GM12878 (cell line): ENCODE results near the gene KRT7. TPM values are rescaled to one million over a fixed set of nuclear protein-coding genes. Genes with fewer than 3 reads are reported as not detected.

Experiments
- ATAC-seq: fragments of 200-7000 bp; cut with Tn5 transposase; 3 replicates; pipeline ENCODE4 v1.9.1; 2020; ENCODE audit warnings: mild to moderate bottlenecking, moderate library complexity
- BruUV-seq: library from RNA; stranded (reverse); fragments of 400-500 nt; replicated peaks from 2 replicates; lab custom pipeline; 2021; lab: Mats Ljungman, UMichigan
- CTCF ChIA-PET: fragments of 300-600 bp; sonication (Branson Sonifier 250); formaldehyde crosslinking; extraction: SDS; loops from one replicate; lab custom pipeline; 2021; ENCODE audit warnings: inconsistent platforms; lab: Yijun Ruan, JAX
- POLR2A ChIA-PET: fragments of 350-600 bp; formaldehyde crosslinking; extraction: SDS; loops from one replicate; lab custom pipeline; 2021; ENCODE audit warnings: inconsistent platforms; lab: Charles Lee
- RAD21 ChIA-PET: fragments of 300-600 bp; sonication (Branson Sonifier 250); formaldehyde crosslinking; loops from one replicate; lab custom pipeline; 2023; ENCODE audit warnings: antibody characterized with exemption; ENCODE audit not compliant: unreplicated experiment; lab: Charles Lee
- SMC1A ChIA-PET: fragments of 300-600 bp; sonication (Branson Sonifier 250); formaldehyde crosslinking; loops from one replicate; lab custom pipeline; 2023; ENCODE audit not compliant: unreplicated experiment, uncharacterized antibody; lab: Charles Lee
- DNase-seq: peaks from one replicate; pipeline ENCODE4 v3.0.0-alpha.2; 2011; ENCODE audit warnings: low read depth, low spot score
- FAIRE-seq: peaks from 3 replicates; lab custom pipeline; 2011; peaks lifted over from hg19 to GRCh38; lab: Jason Lieb, UNC
- H2AFZ ChIP-seq: 2 replicates; pipeline ENCODE4 v1.6.0; 2011; ENCODE audit warnings: low read depth, low read length, control low read depth; ENCODE audit not compliant: control insufficient read depth
- H3K27ac ChIP-seq: 2 replicates; pipeline ENCODE4 v1.5.1; 2011; ENCODE audit warnings: control low read depth; ENCODE audit not compliant: control insufficient read depth, insufficient read depth
- H3K27me3 ChIP-seq, 2 experiments: replicated peaks in 1 of 2; 2 replicates each; pipeline versions ENCODE4 v1.6.0 to v1.6.1; 2011; ENCODE audit warnings: low read length in 1 of 2; ENCODE audit not compliant: control insufficient read depth in 2 of 2, insufficient read depth in 2 of 2
- H3K36me3 ChIP-seq, 2 experiments: 2 replicates each; pipeline ENCODE4 v1.5.1; 2011; ENCODE audit warnings: low read length in 1 of 2; ENCODE audit not compliant: control insufficient read depth in 2 of 2, insufficient read depth in 2 of 2
- H3K4me1 ChIP-seq: 2 replicates; pipeline ENCODE4 v1.6.1; 2011; ENCODE audit warnings: mild to moderate bottlenecking, low read length, moderate library complexity, mixed read lengths; ENCODE audit not compliant: control insufficient read depth, insufficient read depth
- H3K4me2 ChIP-seq: 2 replicates; pipeline ENCODE4 v1.6.0; 2011; ENCODE audit warnings: control low read depth; ENCODE audit not compliant: control insufficient read depth, insufficient read depth
- H3K4me3 ChIP-seq: fragments of 200-600 bp; sonication (generic); 2 replicates; pipeline ENCODE4 v1.5.1; 2016
- H3K79me2 ChIP-seq: 2 replicates; pipeline ENCODE4 v1.6.0; 2011; ENCODE audit warnings: low read length; ENCODE audit not compliant: control insufficient read depth, insufficient read depth
- H3K9ac ChIP-seq: 2 replicates; pipeline ENCODE4 v1.8.0; 2011; ENCODE audit warnings: low read length, control low read depth, mixed read lengths; ENCODE audit not compliant: control insufficient read depth, insufficient read depth
- H3K9me3 ChIP-seq: replicated peaks from 3 replicates; pipeline ENCODE4 v1.5.1; 2011; ENCODE audit warnings: mild to moderate bottlenecking, low read length; ENCODE audit not compliant: control insufficient read depth, insufficient read depth
- H4K20me1 ChIP-seq: 2 replicates; pipeline ENCODE4 v1.6.0; 2011; ENCODE audit not compliant: control insufficient read depth, insufficient read depth
- CEBPB ChIP-seq, 2 experiments: fragments of 150-350 bp in 1 of 2; IDR thresholded peaks; 2 replicates each; pipeline ENCODE4 v1.6.1; 2012 to 2014; ENCODE audit warnings: low read depth in 2 of 2, low read length in 2 of 2, borderline replicate concordance in 1 of 2, inconsistent platforms in 1 of 2
- FOXK2 ChIP-seq: fragments of 450-650 bp; IDR thresholded peaks from 2 replicates; pipeline ENCODE4 v1.6.1; 2017; ENCODE audit warnings: mild to moderate bottlenecking, moderate library complexity
- HSF1 ChIP-seq: fragments of 150-350 bp; IDR thresholded peaks from 2 replicates; pipeline ENCODE4 v1.6.1; 2014; ENCODE audit warnings: mild to moderate bottlenecking, low read depth, low read length
- MTA2 ChIP-seq: fragments of 450-650 bp; IDR thresholded peaks from 2 replicates; pipeline ENCODE4 v1.6.1; 2016; ENCODE audit warnings: low read depth, mild to moderate bottlenecking, moderate library complexity
- NRF1 ChIP-seq: conservative IDR thresholded peaks from 2 replicates; pipeline ENCODE4 v1.6.1; 2011; ENCODE audit warnings: mild to moderate bottlenecking, low read depth, low read length, improper control_type of control experiment
- POLR2A ChIP-seq: IDR thresholded peaks from 2 replicates; pipeline ENCODE4 v1.6.1; 2011; ENCODE audit warnings: low read depth, mild to moderate bottlenecking, low read length
- POLR2AphosphoS2 ChIP-seq: IDR thresholded peaks from 2 replicates; pipeline ENCODE4 v1.6.1; 2011; ENCODE audit warnings: low read depth, mild to moderate bottlenecking, low read length, improper control_type of control experiment, moderate library complexity
- POLR2AphosphoS5 ChIP-seq: IDR thresholded peaks from 2 replicates; pipeline ENCODE4 v1.6.1; 2011; ENCODE audit warnings: mild to moderate bottlenecking, low read length, inconsistent platforms
- PRDM15 ChIP-seq: fragments of 450-650 bp; formaldehyde crosslinking; IDR thresholded peaks from 2 replicates; pipeline ENCODE4 v1.4.0; 2020; ENCODE audit warnings: mild to moderate bottlenecking, moderate library complexity
- TCF12 ChIP-seq: IDR thresholded peaks from 2 replicates; pipeline ENCODE4 v1.6.1; 2011; ENCODE audit warnings: low read depth, mild to moderate bottlenecking, low read length
- TCF7 ChIP-seq: IDR thresholded peaks from 2 replicates; pipeline ENCODE4 v1.6.1; 2014; ENCODE audit warnings: antibody characterized with exemption, borderline replicate concordance
- ZNF217 ChIP-seq: fragments of 450-650 bp; IDR thresholded peaks from 2 replicates; pipeline ENCODE4 v1.6.1; 2017; ENCODE audit warnings: antibody characterized with exemption, mild to moderate bottlenecking
- ZNF622 ChIP-seq: fragments of 450-650 bp; IDR thresholded peaks from 2 replicates; pipeline ENCODE4 v1.6.1; 2017; ENCODE audit warnings: mild to moderate bottlenecking, inconsistent platforms
- WGBS: methylation state at CpG from one replicate; pipeline ENCODE4 v1.1.6; 2016; ENCODE audit warnings: low lambda C conversion rate; ENCODE audit not compliant: insufficient replicate concordance, insufficient coverage; ENCODE audit errors: missing lambda C conversion rate; 5-methylcytosine and 5-hydroxymethylcytosine counted together
- in situ Hi-C: fragments of 300-500 bp; cut with MboI; formaldehyde crosslinking; loops from 9 replicates; pipeline ENCODE4 v1.14.3; 2018; ENCODE audit warnings: mixed read lengths
- intact Hi-C: fragments of 100-400 bp; cut with micrococcal nuclease; formaldehyde crosslinking; loops from one replicate; pipeline ENCODE4 v1.14.2; 2022; ENCODE audit not compliant: unreplicated experiment
- polyA plus RNA-seq, 11 experiments: library from polyadenylated mRNA; depleted of rRNA in 4 of 11; unstranded in 6 of 11; stranded (reverse) in 5 of 11; fragments of >200 nt; fragmentation: Nextera tagmentation in 4 of 11; fragmentation: Illumina TruSeq in 1 of 11; extraction: Ambion mirVana in 4 of 11; extraction: Trizol in 1 of 11; gene quantifications; 1 replicate in 1 of 11; 2 replicates in 10 of 11; pipeline versions ENCODE4 v1.2.1 to v1.2.3, GENCODE V29; 2011 to 2016; ENCODE audit warnings: inconsistent platforms in 2 of 11, missing spikeins in 2 of 11, low read depth in 1 of 11
- total RNA-seq, 4 experiments: library from RNA; depleted of rRNA in 3 of 4; stranded (reverse); fragments of >200 nt in 3 of 4; fragmentation: Illumina TruSeq in 1 of 4; extraction: Trizol in 1 of 4; gene quantifications; 2 replicates each; pipeline versions ENCODE4 v1.2.1 to v1.2.3, GENCODE V29; 2013 to 2021
- TF ChIP-seq, protein P1 (sequence below): fragments of 450-650 bp; IDR thresholded peaks from 2 replicates; pipeline ENCODE4 v1.6.1; 2014; ENCODE audit warnings: mild to moderate bottlenecking
- TF ChIP-seq, protein P2 (sequence below): IDR thresholded peaks from 2 replicates; pipeline ENCODE4 v1.6.1; 2012; ENCODE audit warnings: low read depth, low read length, improper control_type of control experiment
- TF ChIP-seq, protein P3 (sequence below): fragments of 450-650 bp; IDR thresholded peaks from 2 replicates; pipeline ENCODE4 v1.6.1; 2017; ENCODE audit warnings: antibody characterized with exemption, mild to moderate bottlenecking, moderate library complexity

KRT7 gene
- total and polyA plus RNA-seq, 10 of the 15 experiments (the other 5 are each of a cell fraction or from before 2014, with no cell fraction given), result 0.90 to 18.7 (median 4.8) TPM

DNA sequence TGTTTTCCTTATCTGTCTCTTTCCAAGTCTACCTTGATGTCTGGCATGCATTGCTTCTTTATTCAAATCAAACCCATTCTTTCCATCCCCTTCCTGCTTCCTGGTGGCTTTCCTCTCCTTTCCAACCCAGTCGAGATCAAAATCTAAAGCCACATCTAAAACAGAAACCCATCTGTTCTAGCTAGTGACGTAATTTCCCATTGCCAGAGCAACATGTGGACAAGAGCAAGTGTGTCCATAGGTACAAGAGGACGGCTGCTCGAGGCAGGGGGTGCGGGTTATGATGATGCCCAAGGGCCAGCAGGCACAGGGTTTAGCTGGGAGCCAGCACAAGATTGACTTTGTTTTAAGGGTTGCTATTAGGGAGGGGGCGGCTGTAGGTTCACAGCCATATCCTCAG lies 48.2 kb upstream of the KRT7 start:
- H3K79me2 ChIP-seq, result no peaks in the 10 kb centered on the region
- ChIA-PET SMC1A (no interaction called here), RAD21 (no interaction called here), CTCF (no interaction called here), POLR2A (no interaction called here)
- no peaks in the 10 kb centered on the region for H3K9me3 ChIP-seq
- H3K36me3 ChIP-seq, result no peaks in the 10 kb centered on the region
- H3K27me3 ChIP-seq, result no peaks in the 10 kb centered on the region; a peak in 1 of 4 replicates
- no TSS peak for BruUV-seq
- H4K20me1 ChIP-seq, result no peaks in the 10 kb centered on the region
- no peak for FAIRE-seq
- no peak for ATAC-seq
- H3K4me1 ChIP-seq, result no peaks in the 10 kb centered on the region
- no peak overlapping the region for H3K27ac ChIP-seq
- H3K4me3 ChIP-seq, result no peak overlapping the region
- WGBS, result 24% methylated on average over 6 of the region's 6 CpGs
- in situ Hi-C loops (no loop called here), intact Hi-C loops (no loop called here)
- H2AFZ ChIP-seq, result no peak overlapping the region
- no peak overlapping the region for H3K4me2 ChIP-seq
- no peak for DNase-seq
- H3K9ac ChIP-seq, result no peak overlapping the region
- TF ChIP-seq TCF7, result no peak
- no peak for TF ChIP-seq FOXK2
- no peak for TF ChIP-seq POLR2AphosphoS2
- TF ChIP-seq ZNF622, result no peak
- TF ChIP-seq, protein P1, sequence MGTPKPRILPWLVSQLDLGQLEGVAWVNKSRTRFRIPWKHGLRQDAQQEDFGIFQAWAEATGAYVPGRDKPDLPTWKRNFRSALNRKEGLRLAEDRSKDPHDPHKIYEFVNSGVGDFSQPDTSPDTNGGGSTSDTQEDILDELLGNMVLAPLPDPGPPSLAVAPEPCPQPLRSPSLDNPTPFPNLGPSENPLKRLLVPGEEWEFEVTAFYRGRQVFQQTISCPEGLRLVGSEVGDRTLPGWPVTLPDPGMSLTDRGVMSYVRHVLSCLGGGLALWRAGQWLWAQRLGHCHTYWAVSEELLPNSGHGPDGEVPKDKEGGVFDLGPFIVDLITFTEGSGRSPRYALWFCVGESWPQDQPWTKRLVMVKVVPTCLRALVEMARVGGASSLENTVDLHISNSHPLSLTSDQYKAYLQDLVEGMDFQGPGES, result no peak
- no peak for TF ChIP-seq MTA2
- no peak for TF ChIP-seq POLR2A
- no peak for TF ChIP-seq NRF1
- TF ChIP-seq ZNF217, result no peak
- no peak for TF ChIP-seq CEBPB (IDR thresholded peaks at IDR 0.05; ENCODE audit: borderline replicate concordance in 1 of 2, low read depth in 2 of 2, low read length in 2 of 2)
- TF ChIP-seq POLR2AphosphoS5, result no peak
- TF ChIP-seq HSF1, result no peak
- TF ChIP-seq, protein P2, sequence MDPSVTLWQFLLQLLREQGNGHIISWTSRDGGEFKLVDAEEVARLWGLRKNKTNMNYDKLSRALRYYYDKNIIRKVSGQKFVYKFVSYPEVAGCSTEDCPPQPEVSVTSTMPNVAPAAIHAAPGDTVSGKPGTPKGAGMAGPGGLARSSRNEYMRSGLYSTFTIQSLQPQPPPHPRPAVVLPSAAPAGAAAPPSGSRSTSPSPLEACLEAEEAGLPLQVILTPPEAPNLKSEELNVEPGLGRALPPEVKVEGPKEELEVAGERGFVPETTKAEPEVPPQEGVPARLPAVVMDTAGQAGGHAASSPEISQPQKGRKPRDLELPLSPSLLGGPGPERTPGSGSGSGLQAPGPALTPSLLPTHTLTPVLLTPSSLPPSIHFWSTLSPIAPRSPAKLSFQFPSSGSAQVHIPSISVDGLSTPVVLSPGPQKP, result no peak
- TF ChIP-seq TCF12, result no peak
- TF ChIP-seq, protein P3, sequence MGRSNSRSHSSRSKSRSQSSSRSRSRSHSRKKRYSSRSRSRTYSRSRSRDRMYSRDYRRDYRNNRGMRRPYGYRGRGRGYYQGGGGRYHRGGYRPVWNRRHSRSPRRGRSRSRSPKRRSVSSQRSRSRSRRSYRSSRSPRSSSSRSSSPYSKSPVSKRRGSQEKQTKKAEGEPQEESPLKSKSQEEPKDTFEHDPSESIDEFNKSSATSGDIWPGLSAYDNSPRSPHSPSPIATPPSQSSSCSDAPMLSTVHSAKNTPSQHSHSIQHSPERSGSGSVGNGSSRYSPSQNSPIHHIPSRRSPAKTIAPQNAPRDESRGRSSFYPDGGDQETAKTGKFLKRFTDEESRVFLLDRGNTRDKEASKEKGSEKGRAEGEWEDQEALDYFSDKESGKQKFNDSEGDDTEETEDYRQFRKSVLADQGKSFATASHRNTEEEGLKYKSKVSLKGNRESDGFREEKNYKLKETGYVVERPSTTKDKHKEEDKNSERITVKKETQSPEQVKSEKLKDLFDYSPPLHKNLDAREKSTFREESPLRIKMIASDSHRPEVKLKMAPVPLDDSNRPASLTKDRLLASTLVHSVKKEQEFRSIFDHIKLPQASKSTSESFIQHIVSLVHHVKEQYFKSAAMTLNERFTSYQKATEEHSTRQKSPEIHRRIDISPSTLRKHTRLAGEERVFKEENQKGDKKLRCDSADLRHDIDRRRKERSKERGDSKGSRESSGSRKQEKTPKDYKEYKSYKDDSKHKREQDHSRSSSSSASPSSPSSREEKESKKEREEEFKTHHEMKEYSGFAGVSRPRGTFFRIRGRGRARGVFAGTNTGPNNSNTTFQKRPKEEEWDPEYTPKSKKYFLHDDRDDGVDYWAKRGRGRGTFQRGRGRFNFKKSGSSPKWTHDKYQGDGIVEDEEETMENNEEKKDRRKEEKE, result no peak
- TF ChIP-seq PRDM15 (CRISPR knock-in tag), result no peak
